Measurements from ENCODE around the gene KCNIP1. TPM values are rescaled to one million over a fixed set of nuclear protein-coding genes. Genes with fewer than 3 reads are reported as not detected.

Gene KCNIP1
- total RNA-seq, 1 experiment from 2014 or later, result not detected

DNA sequence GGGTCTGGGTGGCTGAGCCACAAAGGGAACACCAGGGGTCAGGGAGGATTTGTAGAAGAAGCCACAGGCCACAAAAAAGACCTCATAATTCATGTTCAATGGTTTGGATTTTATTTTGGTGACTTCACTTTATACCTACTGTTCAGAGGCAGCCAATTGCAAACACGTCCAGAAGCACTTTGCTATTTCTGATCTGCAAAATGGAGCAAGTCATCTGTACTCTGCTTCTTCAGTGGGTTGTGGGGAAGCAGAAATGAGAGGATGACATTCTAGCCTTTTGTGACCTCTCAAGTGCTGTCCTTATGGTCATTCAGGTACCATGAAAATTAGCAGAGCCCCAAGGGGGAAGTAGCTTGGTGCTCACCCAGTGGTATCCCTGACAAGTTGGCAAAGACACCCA lies 2.5 kb upstream of the KCNIP1 start:
- Histone ChIP-seq H3K27ac (ENCODE audit: low read length) (no peak overlapping the region), H3K27me3 (ENCODE audit: control insufficient read depth, insufficient read depth, low read length) (peaks cover 8% of the 10 kb centered on the region; the same call in 1 of the 2 replicates), H3K4me3 (ENCODE audit: low read depth in 2 of 2, low read length in 2 of 2) (no peak overlapping the region), H3K36me3 (ENCODE audit: control insufficient read depth, insufficient read depth, low read length) (no peaks in the 10 kb centered on the region), H3K9me3 (ENCODE audit: control insufficient read depth, insufficient read depth, low read depth, low read length) (no peaks in the 10 kb centered on the region), H3K4me1 (ENCODE audit: control insufficient read depth, insufficient read depth, low read length) (no peaks in the 10 kb centered on the region)
- ATAC-seq (no peak), DNase-seq (ENCODE audit: low read depth, low spot score) (no peak)
- CTCF ChIA-PET, result no interaction called here
- TF ChIP-seq, protein P1, sequence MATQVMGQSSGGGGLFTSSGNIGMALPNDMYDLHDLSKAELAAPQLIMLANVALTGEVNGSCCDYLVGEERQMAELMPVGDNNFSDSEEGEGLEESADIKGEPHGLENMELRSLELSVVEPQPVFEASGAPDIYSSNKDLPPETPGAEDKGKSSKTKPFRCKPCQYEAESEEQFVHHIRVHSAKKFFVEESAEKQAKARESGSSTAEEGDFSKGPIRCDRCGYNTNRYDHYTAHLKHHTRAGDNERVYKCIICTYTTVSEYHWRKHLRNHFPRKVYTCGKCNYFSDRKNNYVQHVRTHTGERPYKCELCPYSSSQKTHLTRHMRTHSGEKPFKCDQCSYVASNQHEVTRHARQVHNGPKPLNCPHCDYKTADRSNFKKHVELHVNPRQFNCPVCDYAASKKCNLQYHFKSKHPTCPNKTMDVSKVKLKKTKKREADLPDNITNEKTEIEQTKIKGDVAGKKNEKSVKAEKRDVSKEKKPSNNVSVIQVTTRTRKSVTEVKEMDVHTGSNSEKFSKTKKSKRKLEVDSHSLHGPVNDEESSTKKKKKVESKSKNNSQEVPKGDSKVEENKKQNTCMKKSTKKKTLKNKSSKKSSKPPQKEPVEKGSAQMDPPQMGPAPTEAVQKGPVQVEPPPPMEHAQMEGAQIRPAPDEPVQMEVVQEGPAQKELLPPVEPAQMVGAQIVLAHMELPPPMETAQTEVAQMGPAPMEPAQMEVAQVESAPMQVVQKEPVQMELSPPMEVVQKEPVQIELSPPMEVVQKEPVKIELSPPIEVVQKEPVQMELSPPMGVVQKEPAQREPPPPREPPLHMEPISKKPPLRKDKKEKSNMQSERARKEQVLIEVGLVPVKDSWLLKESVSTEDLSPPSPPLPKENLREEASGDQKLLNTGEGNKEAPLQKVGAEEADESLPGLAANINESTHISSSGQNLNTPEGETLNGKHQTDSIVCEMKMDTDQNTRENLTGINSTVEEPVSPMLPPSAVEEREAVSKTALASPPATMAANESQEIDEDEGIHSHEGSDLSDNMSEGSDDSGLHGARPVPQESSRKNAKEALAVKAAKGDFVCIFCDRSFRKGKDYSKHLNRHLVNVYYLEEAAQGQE (IDR thresholded peaks at IDR 0.05; ENCODE audit: insufficient read depth in 1 of 2, low read depth in 2 of 2, low read length in 1 of 2), result no peak
- TF ChIP-seq, protein P2, sequence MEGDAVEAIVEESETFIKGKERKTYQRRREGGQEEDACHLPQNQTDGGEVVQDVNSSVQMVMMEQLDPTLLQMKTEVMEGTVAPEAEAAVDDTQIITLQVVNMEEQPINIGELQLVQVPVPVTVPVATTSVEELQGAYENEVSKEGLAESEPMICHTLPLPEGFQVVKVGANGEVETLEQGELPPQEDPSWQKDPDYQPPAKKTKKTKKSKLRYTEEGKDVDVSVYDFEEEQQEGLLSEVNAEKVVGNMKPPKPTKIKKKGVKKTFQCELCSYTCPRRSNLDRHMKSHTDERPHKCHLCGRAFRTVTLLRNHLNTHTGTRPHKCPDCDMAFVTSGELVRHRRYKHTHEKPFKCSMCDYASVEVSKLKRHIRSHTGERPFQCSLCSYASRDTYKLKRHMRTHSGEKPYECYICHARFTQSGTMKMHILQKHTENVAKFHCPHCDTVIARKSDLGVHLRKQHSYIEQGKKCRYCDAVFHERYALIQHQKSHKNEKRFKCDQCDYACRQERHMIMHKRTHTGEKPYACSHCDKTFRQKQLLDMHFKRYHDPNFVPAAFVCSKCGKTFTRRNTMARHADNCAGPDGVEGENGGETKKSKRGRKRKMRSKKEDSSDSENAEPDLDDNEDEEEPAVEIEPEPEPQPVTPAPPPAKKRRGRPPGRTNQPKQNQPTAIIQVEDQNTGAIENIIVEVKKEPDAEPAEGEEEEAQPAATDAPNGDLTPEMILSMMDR (IDR thresholded peaks at IDR 0.05), result no peak
- TF ChIP-seq SIN3A (IDR thresholded peaks at IDR 0.05; ENCODE audit: borderline replicate concordance, insufficient read depth, low read depth, low read length), result no peak
- no peak for TF ChIP-seq POLR2AphosphoS5 (IDR thresholded peaks at IDR 0.05; ENCODE audit: low read depth, low read length)
- TF ChIP-seq TCF7L2 (IDR thresholded peaks at IDR 0.05; ENCODE audit: low read depth, low read length), result no peak
- POLR2A ChIA-PET, result no interaction called here
- intact Hi-C loops (cut with micrococcal nuclease; ENCODE audit: unreplicated experiment) (no loop called here), in situ Hi-C loops (cut with HindIII; ENCODE audit: low pct_unique_long_range_greater_than_20kb, low sequenced_read_pairs) (no loop called here)
- BruUV-seq (replicated peaks), result no TSS peak

DNA sequence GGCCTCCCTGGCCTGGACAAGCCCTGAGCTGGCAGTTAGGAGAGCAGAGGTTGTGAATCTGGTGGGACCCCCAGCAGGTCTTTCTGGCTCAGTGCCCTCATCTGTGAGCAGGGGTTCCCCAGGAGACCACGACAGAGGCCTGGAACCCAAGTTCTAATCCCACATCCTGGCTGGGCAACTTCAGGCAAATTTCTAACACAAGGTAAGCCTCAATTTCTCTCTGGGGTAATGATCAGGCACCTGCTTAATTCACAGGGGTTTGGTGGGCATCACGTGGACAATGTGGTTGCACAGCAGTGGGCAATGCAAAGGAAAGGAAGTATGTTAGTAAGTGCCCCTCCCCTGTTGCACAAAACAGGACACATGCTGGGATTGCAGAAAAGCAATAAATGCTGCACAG lies 1.9 kb upstream of the KCNIP1 start:
- H3K27ac ChIP-seq (ENCODE audit: low read length), result no peak overlapping the region
- ChIA-PET POLR2A (no interaction called here), CTCF (no interaction called here)
- no peaks in the 10 kb centered on the region for H3K9me3 ChIP-seq (ENCODE audit: control insufficient read depth, insufficient read depth, low read depth, low read length)
- H3K36me3 ChIP-seq (ENCODE audit: control insufficient read depth, insufficient read depth, low read length), result no peaks in the 10 kb centered on the region
- ATAC-seq (no peak), DNase-seq (ENCODE audit: low read depth, low spot score) (no peak)
- no peaks in the 10 kb centered on the region for H3K4me1 ChIP-seq (ENCODE audit: control insufficient read depth, insufficient read depth, low read length)
- no peak overlapping the region for H3K4me3 ChIP-seq (ENCODE audit: low read depth in 2 of 2, low read length in 2 of 2)
- TF ChIP-seq, protein P2 (IDR thresholded peaks at IDR 0.05), result no peak
- TF ChIP-seq, protein P1 (IDR thresholded peaks at IDR 0.05; ENCODE audit: insufficient read depth in 1 of 2, low read depth in 2 of 2, low read length in 1 of 2), result no peak
- no peak for TF ChIP-seq SIN3A (IDR thresholded peaks at IDR 0.05; ENCODE audit: borderline replicate concordance, insufficient read depth, low read depth, low read length)
- no peak for TF ChIP-seq POLR2AphosphoS5 (IDR thresholded peaks at IDR 0.05; ENCODE audit: low read depth, low read length)
- no peak for TF ChIP-seq TCF7L2 (IDR thresholded peaks at IDR 0.05; ENCODE audit: low read depth, low read length)
- no TSS peak for BruUV-seq (replicated peaks)
- H3K27me3 ChIP-seq (ENCODE audit: control insufficient read depth, insufficient read depth, low read length), result peaks cover 9% of the 10 kb centered on the region; the same call in 1 of the 2 replicates
- in situ Hi-C loops (cut with HindIII; ENCODE audit: low pct_unique_long_range_greater_than_20kb, low sequenced_read_pairs), result no loop called here
- intact Hi-C loops (cut with micrococcal nuclease; ENCODE audit: unreplicated experiment), result no loop called here

All from Panc1 (cell line).